Measurements from ENCODE around the gene TMEM121.

TMEM121 gene

GRCh38 chr14:105525861-105526775, at the start of gene TMEM121:
Gene TMEM121, plus strand, starts transcription at chr14:105526583. Its CDS starts 2,252 bp downstream, at chr14:105528835.
- DNase-seq = no peak

GRCh38 chr14:105476831-105477659, 49.3 kb upstream of the TMEM121 start:
- DNase-seq = peak; percentile 65

- no peak for DNase-seq
These were observed 48.6 kb upstream of the TMEM121 start for GRCh38 chr14:105477660-105478397.

GRCh38 chr14:105478398-105479251, 47.8 kb upstream of the TMEM121 start:
- no peak for DNase-seq

GRCh38 chr14:105479431-105480158, 46.8 kb upstream of the TMEM121 start:
- DNase-seq = no peak

GRCh38 chr14:105480199-105480746, 46.1 kb upstream of the TMEM121 start:
- DNase-seq = no peak

- peak; percentile 97 for DNase-seq
These were observed 45.3 kb upstream of the TMEM121 start for GRCh38 chr14:105480807-105481801.

GRCh38 chr14:105481886-105482457, 44.4 kb upstream of the TMEM121 start:
- peak; percentile 94 for DNase-seq

- DNase-seq = no peak
These were observed 43.8 kb upstream of the TMEM121 start for GRCh38 chr14:105482486-105483110.

GRCh38 chr14:105483300-105484068, 42.9 kb upstream of the TMEM121 start:
- DNase-seq = no peak

GRCh38 chr14:105484069-105484996, 42.0 kb upstream of the TMEM121 start:
- DNase-seq = peak; percentile 37

GRCh38 chr14:105484997-105485393, 41.4 kb upstream of the TMEM121 start:
- no peak for DNase-seq

- no peak for DNase-seq
These were observed 40.6 kb upstream of the TMEM121 start for GRCh38 chr14:105485739-105486162.

GRCh38 chr14:105486163-105486973, 40.0 kb upstream of the TMEM121 start, which contains the start of gene CRIP1:
Gene CRIP1, plus strand, starts transcription at chr14:105486886. Its CDS starts 374 bp downstream, at chr14:105487260.
- DNase-seq = no peak

- no peak for DNase-seq
These were observed 39.4 kb upstream of the TMEM121 start for GRCh38 chr14:105486974-105487448.
